Measurements from ENCODE around the gene GABRB1.
"Not testable (repeated sequence)": the region's sequence is repeated elsewhere in the genome, so short reads cannot be mapped to it uniquely, and the experiment has no call there.

Gene GABRB1

DNA sequence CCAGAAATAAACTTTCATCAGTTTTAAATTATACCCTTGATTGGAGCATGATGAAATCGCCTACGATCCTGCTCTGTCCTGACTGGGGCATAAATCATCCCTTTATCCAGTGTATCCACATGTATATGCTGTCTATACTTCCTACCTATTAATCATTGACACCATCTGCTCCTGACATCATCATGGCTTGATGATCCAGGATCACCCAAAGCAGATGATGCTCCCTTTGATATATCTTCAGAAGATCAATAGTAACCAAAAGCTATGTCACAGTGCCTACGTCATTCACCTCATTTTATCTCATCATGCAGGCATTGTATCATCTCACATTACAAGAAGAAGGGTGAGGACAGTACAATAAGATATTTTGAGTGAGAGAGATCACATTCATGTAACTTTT, 294.7 kb downstream of the GABRB1 start:
- DNase-seq, result no peak

DNA sequence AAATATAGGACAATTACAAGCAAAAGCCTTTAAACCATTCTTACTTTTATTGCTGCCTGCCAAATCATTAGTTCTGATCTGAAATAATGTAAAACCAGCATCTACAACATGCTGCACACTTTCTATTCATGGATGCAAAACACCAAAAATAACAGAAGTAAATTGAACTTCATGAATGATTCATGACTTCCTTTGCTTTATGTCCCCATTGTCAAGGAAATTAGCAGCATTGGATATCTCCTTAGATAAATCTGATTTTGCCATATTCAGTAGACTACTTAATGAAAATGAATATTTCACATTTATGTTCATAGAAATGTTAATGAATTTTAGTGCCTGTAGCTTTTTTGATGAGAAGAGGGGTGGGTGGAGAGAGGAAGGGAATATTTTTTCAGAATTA, 299.5 kb downstream of the GABRB1 start:
- no peak for DNase-seq

DNA sequence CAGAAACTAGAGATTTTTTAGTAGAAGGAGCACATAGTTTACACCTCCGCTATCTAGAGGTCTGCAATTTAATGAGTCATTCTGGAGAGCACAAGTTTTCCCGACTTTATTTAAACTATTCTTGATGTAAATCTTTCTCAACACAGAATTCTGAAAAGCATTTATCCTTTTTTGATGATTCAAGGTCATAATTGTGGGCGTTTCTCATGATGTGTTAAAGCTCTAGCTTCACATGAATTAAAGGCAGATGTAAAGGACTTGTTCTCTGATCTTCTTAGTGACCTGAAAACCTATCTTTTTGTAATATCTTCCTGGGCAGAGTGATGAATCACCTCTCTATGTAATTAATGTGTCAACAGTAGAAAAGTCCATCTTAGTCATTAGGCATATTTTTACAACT, 303.3 kb downstream of the GABRB1 start:
- no peak for DNase-seq

DNA sequence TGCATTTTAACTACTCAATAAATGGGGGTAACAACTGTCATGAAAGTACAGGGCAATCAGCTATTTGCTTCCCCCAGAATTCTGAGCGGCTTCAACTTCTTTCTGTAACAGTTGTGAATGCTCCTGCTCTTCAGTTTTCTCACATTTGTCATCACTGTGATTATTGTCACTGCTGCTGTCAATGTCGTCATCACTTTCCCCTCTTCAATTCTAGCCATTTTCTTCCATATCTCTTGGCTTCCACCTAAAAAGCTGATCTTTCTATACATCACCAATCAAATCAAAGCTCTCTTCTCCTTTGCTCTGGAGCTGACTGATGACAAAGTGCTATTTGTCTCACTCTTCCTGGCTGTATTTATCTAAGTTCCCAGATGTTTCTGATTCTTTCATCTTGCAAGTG, 306.5 kb downstream of the GABRB1 start:
- no peak for DNase-seq

DNA sequence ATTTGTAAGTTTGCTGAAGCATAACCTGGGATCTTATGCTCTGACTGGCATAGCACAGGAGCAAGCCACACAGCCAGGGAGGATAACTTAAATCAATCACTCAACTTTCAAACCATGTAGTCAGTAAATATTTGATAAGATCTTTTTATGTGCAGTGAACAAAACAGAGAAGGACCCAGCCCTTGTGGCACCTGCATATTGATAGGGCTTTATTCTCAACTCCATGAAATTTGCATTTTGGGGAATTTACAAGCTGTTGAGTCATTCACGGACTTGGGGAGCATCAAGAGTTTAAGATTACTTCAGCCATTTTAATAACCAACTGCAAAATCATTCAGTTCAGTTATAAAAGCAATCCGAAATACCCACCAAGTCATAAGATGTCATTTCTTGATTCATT, 309.5 kb downstream of the GABRB1 start:
- no peak for DNase-seq

DNA sequence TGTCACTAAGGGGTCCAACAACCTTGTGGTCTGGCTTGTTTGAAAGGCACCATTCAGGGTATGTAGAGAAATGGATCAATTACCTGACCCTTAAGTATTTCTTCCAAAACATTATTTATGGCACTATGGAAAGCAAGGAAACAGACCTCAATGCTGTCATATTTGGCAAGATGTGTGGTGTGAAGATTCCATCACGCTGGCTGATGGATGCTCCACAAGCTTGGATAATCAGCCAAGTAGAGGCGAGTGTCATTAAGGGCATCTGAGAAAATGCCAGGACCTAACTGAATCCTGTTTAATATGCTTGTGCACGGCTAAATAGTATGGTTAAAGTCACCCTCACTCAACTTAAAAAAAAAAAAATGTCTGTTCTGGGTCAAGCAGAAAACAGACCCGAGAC, 311.4 kb downstream of the GABRB1 start:
- DNase-seq, result no peak

DNA sequence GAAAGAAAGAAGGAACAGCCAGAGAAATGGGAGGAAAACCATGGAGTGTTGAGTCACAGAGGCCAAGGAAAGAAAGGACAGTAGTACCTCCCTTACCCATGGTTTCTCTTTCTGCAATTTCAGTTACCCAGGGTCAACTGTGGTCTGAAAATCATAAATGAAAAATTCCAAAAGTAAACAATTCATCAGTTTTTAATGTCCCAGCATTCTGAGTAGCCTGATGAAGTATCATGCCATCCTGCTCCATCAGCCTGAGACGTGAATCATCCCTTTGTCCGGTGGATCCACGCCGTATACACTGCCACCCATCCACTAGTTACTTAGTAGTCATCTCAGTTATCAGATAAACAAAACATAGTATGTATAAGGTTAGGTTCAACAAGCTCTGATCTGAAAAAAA, 318.0 kb downstream of the GABRB1 start:
- no peak for DNase-seq

DNA sequence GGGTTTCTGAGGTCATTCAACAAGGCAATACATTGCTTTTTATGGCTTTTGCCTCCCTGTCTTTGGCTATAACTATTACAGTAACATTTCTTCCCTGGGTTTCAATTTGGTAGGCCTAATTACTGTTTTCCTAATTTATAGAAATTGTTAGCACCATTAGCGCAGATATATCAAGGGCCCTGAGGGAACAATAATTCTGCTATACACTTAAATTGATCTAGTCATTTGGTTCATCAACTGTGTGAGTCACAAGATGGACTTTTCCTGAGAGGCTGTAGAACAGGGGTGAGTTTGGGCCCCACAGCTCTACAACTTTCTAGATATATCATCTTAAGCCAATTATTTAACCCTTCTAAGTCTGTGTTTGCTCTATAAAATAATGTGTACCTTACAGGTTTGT, 324.2 kb downstream of the GABRB1 start:
- no peak for DNase-seq

DNA sequence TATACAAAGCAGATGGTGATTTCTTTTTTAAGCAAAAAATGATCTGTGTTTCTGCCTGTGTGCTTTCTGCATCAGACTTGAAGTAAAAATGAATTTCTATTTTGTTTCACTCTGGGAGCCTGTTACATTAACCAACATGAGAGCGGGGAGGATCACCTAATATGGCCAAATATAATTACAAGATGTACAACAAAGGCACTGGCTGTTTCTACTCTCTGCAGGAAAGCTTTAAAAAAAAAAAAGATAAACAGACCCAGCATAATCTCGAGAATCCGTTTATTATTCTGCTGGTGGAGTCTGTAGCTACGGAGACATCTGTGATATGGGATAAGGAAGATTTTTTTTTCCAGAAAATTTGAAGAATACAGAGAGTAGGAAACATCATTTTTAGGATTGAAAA, 328.5 kb downstream of the GABRB1 start:
- no peak for DNase-seq

DNA sequence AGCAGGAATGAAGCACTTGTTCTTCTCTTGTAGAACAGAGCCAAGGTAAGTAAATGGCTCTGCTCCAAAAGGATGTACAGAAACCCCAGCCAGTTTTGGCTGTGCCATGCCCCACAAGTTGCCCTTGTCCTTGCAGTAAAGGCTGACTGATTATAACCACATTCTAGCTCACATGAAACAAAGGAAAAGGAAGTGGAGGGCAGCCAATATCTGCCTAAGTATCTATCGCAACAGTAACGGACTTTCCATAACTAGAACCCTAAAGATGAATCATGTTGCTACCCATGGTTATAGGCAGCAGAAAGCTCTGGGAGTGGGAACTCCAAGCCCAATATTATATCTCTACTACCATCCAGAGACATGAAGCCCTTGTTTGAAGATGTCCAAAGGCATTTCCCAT, 336.4 kb downstream of the GABRB1 start:
- DNase-seq, result no peak

DNA sequence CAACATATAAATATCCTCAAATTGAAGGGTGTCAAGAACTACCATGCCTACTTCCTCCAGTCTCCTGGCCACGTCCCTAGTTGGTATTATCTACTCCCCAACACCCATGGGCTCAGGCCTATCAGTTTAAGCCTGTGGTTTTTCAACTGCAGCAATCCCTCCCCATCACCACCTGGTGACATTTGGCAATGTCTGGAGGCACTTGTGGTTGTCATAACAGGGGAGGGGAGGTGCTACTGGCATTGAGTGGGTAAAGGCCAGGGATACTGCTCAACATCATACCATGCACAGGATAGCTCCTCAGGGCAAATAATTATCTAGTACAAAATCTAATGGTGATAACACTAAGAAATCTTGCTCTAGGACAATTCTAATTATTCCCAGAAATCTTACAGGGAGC, 336.8 kb downstream of the GABRB1 start:
- no peak for DNase-seq

DNA sequence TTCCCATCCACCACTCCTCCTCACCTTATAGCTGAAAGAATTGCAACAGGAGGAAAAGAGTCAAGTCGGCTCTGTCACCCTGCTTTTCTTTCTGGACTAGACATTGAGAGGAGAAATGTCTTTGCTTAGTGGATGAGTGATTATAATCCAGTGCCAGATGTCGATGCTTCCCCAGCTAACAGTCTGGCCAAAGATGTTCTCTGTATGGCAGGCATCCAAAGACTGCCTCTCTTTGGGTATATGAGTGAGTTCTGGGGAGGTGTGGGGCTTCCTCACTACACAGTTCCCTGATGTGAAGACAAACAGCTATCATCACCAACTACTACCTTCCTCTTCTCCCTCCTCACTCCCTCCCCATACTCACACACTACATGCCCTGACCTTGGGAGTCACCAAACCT, 341.2 kb downstream of the GABRB1 start:
- peak; percentile 70 for DNase-seq

DNA sequence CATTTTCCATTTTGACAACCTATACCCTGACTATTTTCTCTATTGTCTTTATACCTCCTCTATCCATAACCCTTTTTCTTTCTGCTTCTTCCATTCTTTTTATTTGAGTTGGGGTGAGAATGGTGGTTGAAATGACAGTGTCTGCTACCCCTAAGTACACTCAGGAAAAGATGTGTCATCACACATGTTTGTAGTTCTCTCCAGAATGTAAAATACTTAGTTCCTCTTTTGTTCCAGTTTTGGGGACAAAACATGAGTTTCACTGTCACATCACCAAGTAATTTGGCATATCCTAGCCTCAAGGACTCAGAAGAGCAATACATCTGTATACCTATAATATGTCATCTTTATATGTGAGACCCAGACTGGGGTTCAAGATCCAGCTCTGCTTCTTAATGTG, 341.8 kb downstream of the GABRB1 start:
- DNase-seq, result no peak

DNA sequence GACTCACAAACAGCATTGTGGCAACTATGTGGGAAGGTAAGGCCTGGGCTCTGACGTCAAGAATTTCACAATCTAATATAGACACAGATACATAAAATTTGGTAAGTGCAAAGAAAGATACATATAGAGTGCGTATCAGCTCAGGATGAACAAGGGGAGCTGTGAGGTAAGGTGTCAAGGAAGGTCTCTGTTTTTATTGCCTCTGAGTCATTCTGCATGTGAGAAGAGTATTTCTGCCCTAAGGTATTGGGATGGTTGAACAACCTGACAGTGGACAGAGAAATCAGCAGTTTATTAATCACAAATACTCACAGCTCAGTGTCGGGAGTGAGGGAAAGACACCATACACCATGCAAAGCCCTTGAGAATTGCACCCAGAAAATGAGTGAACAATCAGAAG, 342.3 kb downstream of the GABRB1 start:
- no peak for DNase-seq

DNA sequence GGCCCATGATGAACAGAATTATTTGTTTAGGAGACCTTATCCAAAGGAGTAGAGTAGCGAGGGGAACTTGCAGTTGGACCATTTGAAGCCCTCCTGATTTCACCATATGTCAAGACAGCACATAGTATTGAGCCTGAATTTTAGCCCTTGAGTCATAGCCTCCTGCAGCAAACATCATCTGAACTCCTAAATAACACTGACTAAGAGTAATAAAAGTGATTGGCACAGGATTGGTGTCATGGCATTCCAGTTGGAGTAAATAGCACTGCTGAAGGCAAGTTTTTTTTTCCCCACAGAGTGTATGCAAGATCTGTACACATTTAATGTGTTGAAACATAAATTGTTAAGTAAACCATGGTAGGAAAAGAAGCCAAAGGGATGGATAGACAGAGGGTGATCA, 343.1 kb downstream of the GABRB1 start:
- DNase-seq, result no peak

DNA sequence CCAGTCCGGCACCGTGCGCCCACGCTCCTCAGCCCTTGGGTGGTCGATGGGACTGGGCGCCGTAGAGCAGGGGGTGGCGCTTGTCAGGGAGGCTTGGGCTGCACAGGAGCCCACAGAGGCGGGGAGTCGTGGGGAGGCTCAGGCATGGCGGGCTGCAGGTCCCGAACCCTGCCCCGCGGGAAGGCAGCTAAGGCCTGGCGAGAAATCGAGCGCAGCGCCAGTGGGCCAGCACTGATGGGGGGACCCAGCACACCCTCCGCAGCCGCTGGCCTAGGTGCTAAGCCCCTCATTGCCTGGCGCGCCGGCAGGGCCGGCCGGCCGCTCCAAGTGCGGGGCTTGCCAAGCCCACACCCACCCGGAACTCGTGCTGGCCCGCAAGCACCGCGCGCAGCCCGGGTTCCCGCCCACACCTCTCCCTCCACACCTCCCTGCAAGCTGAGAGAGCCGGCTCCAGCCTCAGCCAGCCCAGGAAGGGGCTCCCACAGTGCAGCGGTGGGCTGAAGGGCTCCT, 346.7 kb downstream of the GABRB1 start:
- DNase-seq, result not testable (repeated sequence)

DNA sequence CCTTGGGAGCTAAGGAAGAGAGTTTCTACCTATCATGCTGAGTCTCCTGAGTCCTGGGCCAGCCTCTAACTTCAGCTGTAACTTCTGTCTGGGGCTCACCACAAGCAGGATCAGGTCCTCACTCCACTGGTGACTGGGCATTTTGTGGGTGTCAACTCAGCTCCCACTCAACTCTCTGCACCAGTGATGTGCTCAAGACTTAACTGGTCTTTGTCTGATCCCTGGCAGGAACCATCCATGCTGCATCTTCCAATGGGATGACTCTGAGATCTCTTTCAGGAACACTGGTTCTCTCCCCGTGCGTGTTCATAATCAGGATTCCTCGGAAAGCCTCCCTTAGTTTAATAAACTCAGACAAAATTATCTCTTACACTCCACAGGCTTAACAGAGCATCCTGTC, 349.8 kb downstream of the GABRB1 start:
- DNase-seq, result no peak

DNA sequence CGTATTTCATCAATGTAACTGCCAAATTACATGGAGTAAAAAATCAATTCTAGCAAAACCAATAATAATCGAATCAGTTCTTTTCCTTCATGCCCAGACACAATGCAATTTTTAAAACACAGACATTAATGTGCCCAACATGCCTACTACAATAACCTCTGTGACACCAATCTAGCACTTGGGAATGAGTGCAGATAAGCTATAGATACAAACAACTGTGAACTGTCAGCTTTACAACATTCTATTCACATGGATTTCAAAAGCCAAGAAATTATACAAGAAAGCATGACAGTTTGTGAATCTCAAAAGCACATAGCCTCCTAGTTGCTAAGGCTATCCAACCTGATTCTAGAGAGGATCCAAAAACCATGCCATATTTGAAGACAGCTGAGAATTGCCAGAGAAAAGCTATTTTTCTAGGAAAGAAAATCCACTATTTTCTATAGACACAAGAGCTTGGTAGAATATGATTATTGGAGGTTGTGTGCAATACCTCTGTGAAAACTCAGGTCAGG, 351.5 kb downstream of the GABRB1 start:
- DNase-seq, result no peak

DNA sequence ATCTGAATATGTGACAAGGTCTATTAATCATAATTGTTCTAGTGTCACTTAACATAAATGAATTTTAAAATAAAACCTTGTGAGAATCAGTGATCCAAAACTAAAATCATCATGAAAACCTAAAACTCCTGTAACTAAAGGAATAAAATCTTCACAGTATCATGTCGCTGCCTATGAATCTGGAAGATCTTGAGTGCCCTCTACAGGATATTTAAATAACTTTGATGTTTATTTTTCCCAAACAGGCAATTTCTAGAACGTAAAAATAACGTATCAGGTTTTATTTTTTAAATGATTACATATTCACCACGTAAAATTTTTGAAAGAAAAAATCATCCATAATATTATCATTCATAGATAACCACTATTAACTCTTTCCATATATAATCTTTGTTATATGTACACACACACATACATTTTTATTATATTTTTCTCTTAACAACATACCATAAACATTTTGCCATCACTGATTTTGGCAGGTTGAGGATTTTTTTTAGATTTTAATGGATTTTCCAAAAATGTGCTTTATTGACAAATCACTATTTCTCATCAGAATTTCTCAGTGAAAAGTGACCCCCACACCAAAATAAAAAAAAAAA, 352.6 kb downstream of the GABRB1 start:
- DNase-seq, result peak; percentile 5

DNA sequence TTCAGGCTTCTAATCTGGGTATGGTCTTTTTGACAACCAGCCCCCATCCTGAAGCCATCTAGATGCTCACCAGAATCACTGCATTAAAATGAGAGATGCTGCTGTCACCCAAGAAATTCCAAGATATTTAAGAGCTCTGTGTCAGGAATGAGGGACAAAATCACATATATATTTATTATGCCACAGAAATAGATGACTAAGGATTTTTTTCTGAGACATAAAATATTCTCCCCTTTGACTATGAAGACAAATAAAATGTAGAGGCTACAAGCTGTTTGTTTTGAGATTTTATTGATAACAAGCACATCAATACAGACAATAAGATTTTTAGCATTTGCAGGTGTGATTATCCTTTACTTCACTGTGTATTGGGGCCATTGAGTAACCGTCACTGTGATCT, 354.8 kb downstream of the GABRB1 start:
- DNase-seq, result no peak

DNA sequence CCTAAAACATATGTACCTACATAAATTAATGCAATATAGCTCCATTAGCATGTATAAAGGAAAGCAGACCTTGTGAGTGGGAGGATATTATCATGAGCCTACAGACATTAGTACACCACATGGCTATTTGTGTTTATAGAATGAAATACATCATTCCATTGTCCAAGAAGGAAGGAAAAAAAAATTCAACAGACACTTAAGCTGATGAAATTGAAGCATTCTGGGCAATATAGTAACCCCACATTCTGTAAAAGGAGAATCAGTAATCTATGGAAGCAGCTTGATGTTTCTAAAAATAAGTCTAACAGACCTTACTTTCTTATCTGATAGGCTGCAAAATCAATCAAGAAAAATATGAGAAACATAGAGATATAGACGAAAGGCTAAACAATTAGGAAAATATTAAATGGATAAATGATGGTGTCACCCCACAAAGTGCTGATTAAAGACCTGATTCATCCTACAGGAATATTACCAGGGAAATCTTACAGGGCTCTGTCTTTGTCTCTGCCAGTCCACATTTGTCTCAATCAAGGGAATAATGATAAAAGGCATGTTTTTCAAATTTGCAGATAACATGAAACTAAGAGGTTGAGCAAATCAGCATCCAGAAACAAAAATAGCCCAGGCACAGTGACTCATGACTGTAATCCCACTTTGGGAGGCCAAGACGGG, 355.3 kb downstream of the GABRB1 start:
- DNase-seq, result no peak

DNA sequence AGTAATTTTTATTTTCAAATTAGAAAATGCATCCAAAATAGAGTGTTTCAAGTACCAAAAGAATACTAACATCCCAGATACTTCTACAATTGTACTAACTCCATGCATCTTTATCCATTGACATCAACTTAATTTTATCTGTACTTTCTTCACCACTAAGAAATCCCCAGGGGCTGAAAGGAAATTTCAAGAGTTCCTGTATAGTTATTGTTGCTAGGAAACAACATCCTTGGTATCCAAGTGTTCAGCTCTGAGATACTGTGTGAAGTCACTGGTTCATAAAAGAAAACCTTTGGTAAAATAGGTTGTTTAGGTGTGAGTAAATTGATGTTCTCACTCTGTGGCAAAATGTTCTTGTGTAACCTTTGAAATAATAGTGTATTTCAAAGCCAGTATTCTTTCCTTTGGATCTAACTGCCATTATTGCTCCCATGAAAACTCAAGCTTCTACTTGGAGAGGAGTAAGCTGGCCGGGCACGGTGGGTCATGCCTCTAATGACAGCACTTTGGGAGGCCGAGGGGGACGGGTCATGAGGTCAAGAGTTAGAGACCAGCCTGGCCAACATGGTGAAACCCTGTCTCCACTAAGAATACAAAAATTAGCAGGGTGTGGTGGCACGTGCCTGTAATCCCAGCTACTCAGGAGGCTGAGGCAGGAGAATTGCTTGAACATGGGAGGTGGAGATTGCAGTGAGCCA, 359.2 kb downstream of the GABRB1 start:
- no peak for DNase-seq

DNA sequence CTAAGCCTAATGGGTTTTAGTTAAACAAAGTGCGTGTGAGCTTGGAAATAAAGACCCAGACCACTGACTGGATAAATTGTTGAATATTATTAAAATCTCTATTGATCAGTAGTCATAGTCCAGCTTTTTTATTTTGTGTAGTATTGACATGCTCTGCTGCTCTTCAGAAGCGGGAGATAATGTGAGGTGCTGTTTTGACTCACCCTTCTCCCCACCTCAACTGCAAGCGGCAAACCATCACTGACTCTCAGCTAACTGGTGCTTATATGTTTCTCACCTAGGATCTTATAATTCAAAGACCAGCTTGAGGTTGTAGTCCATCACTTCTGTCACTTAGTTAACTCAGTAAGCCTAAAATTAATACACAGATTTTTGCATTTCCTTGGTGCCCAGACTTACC, 359.9 kb downstream of the GABRB1 start:
- DNase-seq, result no peak

DNA sequence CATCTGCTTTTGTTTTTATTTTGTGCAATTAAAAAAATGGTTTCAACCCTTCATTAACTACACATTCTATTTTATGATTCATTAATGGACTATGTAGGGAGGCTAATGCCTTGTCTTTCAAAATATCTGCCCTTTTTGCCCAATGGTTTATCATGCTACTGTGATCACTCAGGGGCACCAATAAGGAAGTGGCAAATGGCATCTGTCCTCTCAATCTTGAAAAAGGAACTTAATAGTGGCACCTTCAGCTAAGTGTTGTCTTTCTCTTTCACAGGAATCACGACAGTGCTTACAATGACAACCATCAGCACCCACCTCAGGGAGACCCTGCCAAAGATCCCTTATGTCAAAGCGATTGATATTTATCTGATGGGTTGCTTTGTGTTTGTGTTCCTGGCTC, 375.0 kb downstream of the GABRB1 start:
- DNase-seq, result no peak

Measured in NCI-H1694 (cell line).